OCI-LY1 (cell line): ENCODE results near the gene B3GAT1.

Experiments
- EZH2 ChIP-seq: fragments of 200-600 bp; sonication (generic), shearing (Covaris generic); IDR thresholded peaks from 2 replicates; pipeline ENCODE4 v1.8.0; 2017; ENCODE audit warnings: borderline replicate concordance, mixed run types, mild to moderate bottlenecking, antibody characterized with exemption, low read length, moderate library complexity, mixed read lengths
- TF ChIP-seq, protein P1 (sequence below): fragments of 200-600 bp; sonication (generic), shearing (Covaris generic); IDR thresholded peaks from 2 replicates; pipeline ENCODE4 v1.5.1; 2017; ENCODE audit warnings: mild to moderate bottlenecking, antibody characterized with exemption, low read length, moderate library complexity, mixed read lengths

DNA sequence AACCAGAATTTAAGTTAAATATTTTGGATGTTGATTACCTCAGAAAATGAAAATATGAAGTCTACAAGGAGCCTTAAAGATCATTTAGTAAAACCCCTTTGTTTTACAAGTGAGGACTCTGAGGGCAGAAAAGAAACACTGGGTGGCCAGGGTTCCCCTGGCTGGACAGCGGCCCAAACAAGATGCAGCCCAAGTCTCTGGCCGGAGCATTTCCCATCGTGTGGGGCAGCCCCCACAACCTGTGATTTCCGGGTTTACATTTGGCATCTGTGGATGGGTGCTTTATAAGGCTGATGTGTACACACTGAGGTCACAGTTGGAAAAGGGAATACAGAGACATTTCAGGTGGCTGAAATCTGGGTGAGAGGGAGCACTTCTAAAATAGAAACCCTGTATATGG lies 28.8 kb upstream of the B3GAT1 start:
- TF ChIP-seq, protein P1, sequence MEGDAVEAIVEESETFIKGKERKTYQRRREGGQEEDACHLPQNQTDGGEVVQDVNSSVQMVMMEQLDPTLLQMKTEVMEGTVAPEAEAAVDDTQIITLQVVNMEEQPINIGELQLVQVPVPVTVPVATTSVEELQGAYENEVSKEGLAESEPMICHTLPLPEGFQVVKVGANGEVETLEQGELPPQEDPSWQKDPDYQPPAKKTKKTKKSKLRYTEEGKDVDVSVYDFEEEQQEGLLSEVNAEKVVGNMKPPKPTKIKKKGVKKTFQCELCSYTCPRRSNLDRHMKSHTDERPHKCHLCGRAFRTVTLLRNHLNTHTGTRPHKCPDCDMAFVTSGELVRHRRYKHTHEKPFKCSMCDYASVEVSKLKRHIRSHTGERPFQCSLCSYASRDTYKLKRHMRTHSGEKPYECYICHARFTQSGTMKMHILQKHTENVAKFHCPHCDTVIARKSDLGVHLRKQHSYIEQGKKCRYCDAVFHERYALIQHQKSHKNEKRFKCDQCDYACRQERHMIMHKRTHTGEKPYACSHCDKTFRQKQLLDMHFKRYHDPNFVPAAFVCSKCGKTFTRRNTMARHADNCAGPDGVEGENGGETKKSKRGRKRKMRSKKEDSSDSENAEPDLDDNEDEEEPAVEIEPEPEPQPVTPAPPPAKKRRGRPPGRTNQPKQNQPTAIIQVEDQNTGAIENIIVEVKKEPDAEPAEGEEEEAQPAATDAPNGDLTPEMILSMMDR = no peak
- no peak for TF ChIP-seq EZH2
